ENCODE data around the gene MTNR1B.

DNA sequence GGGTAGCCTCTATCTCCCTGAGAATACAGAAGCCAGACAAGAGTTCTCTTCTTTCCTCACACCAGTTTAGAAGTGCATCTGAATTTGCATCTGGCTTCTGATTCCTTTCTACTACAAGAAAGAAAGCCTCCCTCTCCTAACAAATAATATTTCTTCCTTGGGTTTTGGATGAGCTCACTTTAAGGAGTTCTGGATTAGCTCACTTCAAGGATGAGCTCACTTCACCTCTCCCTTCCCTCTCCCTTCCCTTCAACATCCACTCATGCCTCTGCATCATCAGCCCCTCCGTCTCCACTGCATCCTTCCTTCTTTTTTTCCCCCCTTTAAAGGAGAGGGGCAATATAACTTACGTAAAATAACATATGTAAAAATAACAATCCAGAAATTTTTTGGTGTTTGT lies 1.6 kb upstream of the MTNR1B start:
- TF ChIP-seq, protein P1, sequence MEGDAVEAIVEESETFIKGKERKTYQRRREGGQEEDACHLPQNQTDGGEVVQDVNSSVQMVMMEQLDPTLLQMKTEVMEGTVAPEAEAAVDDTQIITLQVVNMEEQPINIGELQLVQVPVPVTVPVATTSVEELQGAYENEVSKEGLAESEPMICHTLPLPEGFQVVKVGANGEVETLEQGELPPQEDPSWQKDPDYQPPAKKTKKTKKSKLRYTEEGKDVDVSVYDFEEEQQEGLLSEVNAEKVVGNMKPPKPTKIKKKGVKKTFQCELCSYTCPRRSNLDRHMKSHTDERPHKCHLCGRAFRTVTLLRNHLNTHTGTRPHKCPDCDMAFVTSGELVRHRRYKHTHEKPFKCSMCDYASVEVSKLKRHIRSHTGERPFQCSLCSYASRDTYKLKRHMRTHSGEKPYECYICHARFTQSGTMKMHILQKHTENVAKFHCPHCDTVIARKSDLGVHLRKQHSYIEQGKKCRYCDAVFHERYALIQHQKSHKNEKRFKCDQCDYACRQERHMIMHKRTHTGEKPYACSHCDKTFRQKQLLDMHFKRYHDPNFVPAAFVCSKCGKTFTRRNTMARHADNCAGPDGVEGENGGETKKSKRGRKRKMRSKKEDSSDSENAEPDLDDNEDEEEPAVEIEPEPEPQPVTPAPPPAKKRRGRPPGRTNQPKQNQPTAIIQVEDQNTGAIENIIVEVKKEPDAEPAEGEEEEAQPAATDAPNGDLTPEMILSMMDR (IDR thresholded peaks at IDR 0.05) = no peak
- TF ChIP-seq POLR2AphosphoS5 (IDR thresholded peaks at IDR 0.05) (no peak), POLR2A (IDR thresholded peaks at IDR 0.05) (no peak)
